ENCODE measurements around the gene NAA20.

The NAA20 gene

DNA sequence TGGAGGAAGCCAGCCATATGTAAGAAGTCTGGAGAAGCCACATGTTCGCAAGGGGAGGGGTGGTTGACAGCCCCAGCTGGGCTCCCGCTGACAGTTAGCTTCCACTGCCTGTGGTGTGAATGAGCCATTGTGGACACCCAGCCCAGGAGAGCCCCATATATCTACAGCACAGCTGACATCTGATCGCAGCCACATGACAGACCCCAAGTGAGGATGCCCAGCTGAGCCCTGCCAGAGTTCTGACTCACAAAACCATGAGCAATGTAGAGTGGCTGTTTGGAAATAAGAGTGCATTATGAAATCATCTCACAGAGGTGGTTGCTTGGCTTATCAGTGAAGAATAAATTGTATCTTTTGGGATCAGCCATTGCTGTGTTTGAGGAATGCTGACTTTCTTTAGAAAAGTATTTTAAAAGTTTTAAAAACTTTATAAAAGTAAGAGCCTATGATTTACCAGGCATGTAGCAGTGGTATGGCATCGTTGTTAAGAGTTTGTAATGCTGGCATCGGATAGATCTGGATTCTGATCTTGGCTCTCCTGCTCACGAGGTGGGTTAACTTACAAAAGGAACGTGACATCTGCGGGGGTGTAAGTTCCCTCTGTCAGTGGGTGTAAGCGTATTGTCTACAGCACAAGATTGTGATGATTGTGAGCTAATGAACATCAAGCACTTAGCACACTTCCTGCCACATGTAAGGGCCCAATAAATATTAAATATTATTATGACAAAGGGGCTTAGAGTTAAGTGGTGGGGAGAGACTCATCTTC lies 59.3 kb downstream of the NAA20 start:
- peak; percentile 94 for DNase-seq (ENCODE audit: low spot score)

DNA sequence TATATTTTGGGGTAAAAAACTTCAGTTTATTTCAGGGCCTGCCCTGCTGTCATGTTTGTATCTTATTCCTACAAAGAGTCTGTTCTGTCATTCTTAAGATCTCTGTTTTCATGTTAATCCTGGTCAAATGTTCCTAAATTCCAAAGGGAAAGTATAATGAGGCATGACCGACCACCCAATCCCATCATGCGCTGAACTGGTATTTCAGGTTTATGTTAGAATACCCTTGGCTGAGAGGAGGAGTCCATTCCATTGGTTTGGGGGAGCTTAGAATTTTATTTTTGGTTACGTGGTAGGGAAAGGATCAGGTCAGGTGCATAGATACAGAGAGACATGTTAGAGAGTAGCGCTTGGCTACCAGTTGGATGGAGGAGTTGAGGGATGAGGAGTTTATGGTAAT lies 60.9 kb downstream of the NAA20 start:
- no peak for DNase-seq (ENCODE audit: low spot score)

DNA sequence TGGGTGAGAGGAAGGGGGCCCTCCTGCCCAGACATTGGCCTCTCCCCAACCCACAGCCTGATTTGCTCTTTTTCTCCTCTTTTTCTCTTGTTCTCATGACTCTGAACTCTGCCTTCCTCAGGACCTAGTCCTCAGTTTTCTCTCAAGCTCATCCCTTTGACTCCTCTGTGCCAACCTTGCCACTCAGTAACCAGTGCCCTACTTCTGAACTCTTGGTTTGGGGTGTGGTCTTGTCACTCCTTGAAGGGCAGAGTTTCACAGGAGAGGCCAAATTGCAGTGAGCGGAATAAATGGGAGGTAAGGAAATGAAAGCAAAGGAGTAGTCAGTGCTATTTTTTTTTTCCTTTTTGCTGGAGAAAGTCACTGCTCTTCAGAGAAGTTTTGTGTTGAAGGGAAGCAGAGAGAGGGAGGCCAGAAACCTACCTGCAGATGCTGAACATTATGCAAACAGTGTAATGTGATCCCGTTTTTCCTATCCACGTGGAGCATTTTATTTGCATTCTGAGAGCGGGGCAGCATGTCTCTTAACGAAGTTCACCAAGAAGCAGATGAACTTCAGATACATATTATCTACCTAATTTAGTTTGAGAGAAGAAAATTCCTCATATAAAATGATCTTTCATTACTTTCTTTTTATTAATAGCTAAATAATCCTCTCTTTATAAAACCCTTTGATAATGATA lies 62.1 kb downstream of the NAA20 start:
- DNase-seq (ENCODE audit: low spot score) = no peak

Measured in Ammon's horn (tissue), 1 donor.